RWPE2 (cell line): ENCODE data around the gene SUPT20H.

Source experiments
- ATAC-seq: fragments of 200-7000 bp; cut with Tn5 transposase; 3 replicates; pipeline ENCODE4 v1.9.1; 2021; ENCODE audit warnings: low read depth
- DNase-seq: peaks from one replicate; pipeline ENCODE4 v3.0.0-alpha.2; 2020; ENCODE audit warnings: low spot score
- H3K27ac ChIP-seq: fragments of 450-650 bp; 2 replicates; pipeline ENCODE4 v1.5.1; 2017; ENCODE audit warnings: mild to moderate bottlenecking; ENCODE audit not compliant: poor library complexity, severe bottlenecking
- H3K27me3 ChIP-seq: fragments of 250-450 bp; sonication (Bioruptor Pico); 2 replicates; pipeline ENCODE4 v1.5.1; 2021; ENCODE audit warnings: mild to moderate bottlenecking, moderate library complexity; ENCODE audit not compliant: insufficient read depth, poor library complexity, severe bottlenecking
- H3K36me3 ChIP-seq: fragments of 250-450 bp; sonication (Bioruptor Pico); 2 replicates; pipeline ENCODE4 v1.5.1; 2020; ENCODE audit warnings: low read depth, mild to moderate bottlenecking, moderate library complexity
- H3K4me1 ChIP-seq: fragments of 250-450 bp; sonication (Bioruptor Pico); 2 replicates; pipeline ENCODE4 v1.5.1; 2021; ENCODE audit warnings: mild to moderate bottlenecking, moderate library complexity; ENCODE audit not compliant: insufficient read depth, poor library complexity, severe bottlenecking
- H3K4me3 ChIP-seq: fragments of 250-450 bp; sonication (Bioruptor Pico); 2 replicates; pipeline ENCODE4 v1.5.1; 2021; ENCODE audit warnings: mild to moderate bottlenecking, moderate library complexity; ENCODE audit not compliant: severe bottlenecking
- H3K9me3 ChIP-seq: fragments of 250-450 bp; sonication (Bioruptor Pico); 2 replicates; pipeline ENCODE4 v1.5.1; 2021; ENCODE audit warnings: mild to moderate bottlenecking, moderate library complexity; ENCODE audit not compliant: severe bottlenecking
- TF ChIP-seq, protein P1 (sequence below): fragments of 450-650 bp; IDR thresholded peaks from one replicate; pipeline ENCODE4 v1.5.1; 2017; ENCODE audit warnings: mild to moderate bottlenecking, moderate library complexity; ENCODE audit not compliant: poor library complexity, severe bottlenecking

SUPT20H gene

DNA sequence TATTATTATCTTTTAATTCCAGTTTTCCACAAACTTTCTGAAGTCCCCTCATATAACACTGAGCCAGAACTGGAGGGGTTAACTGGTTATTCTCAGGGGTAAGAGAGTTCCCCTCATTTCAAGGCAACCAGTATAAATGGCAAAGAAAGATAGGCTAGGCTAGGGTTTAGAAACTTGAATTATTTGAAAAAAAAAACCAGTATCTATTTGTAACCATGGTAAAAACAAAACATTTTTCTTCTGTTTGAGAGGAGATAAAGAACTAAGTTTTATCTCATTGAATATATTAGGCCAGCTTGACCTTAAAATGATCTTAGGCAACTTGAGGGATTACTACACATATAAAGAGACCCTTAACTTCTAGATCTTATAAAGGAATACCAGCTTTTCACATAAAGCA, 19.6 kb downstream of the SUPT20H start:
- H3K36me3 ChIP-seq, result peaks cover 97% of the 10 kb centered on the region
- H3K27ac ChIP-seq, result no peak overlapping the region
- H3K4me1 ChIP-seq, result no peaks in the 10 kb centered on the region
- H3K4me3 ChIP-seq, result no peak overlapping the region
- DNase-seq (no peak), ATAC-seq (no peak)
- TF ChIP-seq, protein P1, sequence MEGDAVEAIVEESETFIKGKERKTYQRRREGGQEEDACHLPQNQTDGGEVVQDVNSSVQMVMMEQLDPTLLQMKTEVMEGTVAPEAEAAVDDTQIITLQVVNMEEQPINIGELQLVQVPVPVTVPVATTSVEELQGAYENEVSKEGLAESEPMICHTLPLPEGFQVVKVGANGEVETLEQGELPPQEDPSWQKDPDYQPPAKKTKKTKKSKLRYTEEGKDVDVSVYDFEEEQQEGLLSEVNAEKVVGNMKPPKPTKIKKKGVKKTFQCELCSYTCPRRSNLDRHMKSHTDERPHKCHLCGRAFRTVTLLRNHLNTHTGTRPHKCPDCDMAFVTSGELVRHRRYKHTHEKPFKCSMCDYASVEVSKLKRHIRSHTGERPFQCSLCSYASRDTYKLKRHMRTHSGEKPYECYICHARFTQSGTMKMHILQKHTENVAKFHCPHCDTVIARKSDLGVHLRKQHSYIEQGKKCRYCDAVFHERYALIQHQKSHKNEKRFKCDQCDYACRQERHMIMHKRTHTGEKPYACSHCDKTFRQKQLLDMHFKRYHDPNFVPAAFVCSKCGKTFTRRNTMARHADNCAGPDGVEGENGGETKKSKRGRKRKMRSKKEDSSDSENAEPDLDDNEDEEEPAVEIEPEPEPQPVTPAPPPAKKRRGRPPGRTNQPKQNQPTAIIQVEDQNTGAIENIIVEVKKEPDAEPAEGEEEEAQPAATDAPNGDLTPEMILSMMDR, result no peak
- H3K27me3 ChIP-seq, result no peaks in the 10 kb centered on the region
- H3K9me3 ChIP-seq, result no peaks in the 10 kb centered on the region

DNA sequence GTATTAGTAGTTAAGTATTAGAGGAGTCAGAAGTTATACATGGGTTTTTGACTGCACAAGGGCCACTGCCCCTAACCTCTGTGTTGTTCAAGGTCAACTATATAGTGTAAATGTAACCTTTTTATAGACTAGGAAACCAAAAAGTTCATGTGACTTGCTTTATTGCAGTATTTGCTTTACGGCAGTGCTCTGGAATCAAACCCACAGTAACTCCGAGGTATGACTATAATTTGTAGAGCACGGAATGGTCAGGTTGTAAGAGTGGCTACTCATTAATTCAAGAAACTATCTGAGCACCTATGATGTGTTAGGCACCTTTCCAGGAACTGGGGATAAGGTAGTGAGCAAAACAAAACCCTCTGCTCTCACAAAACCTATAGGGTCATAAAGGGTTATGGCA, 22.2 kb downstream of the SUPT20H start:
- DNase-seq, result no peak
- no peaks in the 10 kb centered on the region for H3K9me3 ChIP-seq
- H3K4me1 ChIP-seq, result no peaks in the 10 kb centered on the region
- TF ChIP-seq, protein P1, result no peak
- no peak overlapping the region for H3K4me3 ChIP-seq
- H3K27ac ChIP-seq, result no peak overlapping the region
- no peaks in the 10 kb centered on the region for H3K27me3 ChIP-seq
- ATAC-seq, result no peak
- peaks cover 95% of the 10 kb centered on the region for H3K36me3 ChIP-seq

DNA sequence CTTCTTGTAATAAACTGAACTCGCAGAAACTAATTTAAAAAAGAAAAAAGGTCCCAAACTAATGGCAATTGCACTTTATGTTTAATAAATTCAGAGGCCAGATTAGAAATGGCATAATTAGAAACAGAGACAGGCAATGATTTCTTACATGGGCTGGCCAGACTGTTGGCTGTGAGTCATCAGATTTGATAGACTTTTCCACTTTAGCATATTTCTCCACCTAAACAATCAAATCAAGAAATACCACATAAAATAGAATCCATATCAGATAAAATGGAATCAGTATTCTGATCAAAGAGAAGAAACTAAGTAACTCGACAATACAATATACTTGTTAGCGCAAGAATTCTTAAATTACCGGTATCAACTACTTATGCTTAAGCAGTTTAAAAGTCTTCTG, 29.9 kb downstream of the SUPT20H start:
- DNase-seq, result no peak
- no peak overlapping the region for H3K4me3 ChIP-seq
- no peaks in the 10 kb centered on the region for H3K27me3 ChIP-seq
- H3K36me3 ChIP-seq, result peaks cover 97% of the 10 kb centered on the region
- TF ChIP-seq, protein P1, result no peak
- H3K9me3 ChIP-seq, result no peaks in the 10 kb centered on the region
- H3K27ac ChIP-seq, result no peak overlapping the region
- H3K4me1 ChIP-seq, result peaks cover 8% of the 10 kb centered on the region
- no peak for ATAC-seq

DNA sequence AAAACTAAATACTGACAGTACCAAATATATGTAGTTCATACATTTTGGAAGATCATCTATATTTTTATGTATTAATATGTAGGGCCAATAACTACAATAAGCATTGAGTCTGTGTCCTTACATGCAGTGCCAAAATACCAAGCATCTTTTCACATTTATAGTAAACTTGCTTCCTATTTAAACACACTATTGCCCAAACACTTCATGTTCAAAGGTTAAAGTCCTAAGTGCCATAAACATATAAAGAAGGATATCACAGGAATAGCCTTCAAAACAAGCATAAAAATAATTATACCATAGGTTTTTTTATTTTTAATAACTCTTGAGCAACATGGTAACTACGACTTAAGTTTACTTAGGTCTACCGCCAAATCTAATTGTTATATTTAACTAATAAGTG, 31.8 kb downstream of the SUPT20H start:
- Histone ChIP-seq H3K27ac (no peak overlapping the region), H3K9me3 (no peaks in the 10 kb centered on the region), H3K4me1 (peaks cover 8% of the 10 kb centered on the region), H3K36me3 (peaks cover 100% of the 10 kb centered on the region), H3K27me3 (no peaks in the 10 kb centered on the region), H3K4me3 (no peak overlapping the region)
- ATAC-seq (no peak), DNase-seq (no peak)
- TF ChIP-seq, protein P1, result no peak

DNA sequence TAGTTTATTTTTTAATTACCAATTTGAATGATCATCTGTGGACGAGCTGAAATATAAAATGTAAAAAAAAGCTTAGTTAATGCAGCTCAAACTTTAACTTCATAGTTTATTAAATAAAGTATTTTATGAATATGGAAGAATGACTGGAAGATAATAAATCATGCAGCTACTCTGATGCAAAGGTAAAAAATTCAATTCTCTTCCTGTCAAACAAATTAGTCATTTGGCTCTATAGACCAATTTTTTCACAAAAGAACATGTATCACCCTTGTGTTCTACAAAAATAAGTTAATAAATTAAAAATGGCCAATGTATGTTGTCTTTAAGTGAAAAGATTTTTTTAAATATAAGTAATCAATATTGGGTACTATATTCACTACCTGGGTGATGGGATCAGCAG, 32.7 kb downstream of the SUPT20H start:
- Histone ChIP-seq H3K4me1 (peaks cover 8% of the 10 kb centered on the region), H3K27ac (no peak overlapping the region), H3K36me3 (peaks cover 100% of the 10 kb centered on the region), H3K27me3 (no peaks in the 10 kb centered on the region), H3K4me3 (no peak overlapping the region), H3K9me3 (no peaks in the 10 kb centered on the region)
- TF ChIP-seq, protein P1, result no peak
- no peak for DNase-seq
- ATAC-seq, result no peak; the same call in 2 of the 3 replicates
